Smooth muscle cell (in vitro differentiated cells): ENCODE measurements around the gene CDIPT. TPM values are rescaled to one million over a fixed set of nuclear protein-coding genes. Genes with fewer than 3 reads are reported as not detected.

Source experiments
- DNase-seq: peaks from one replicate; lab custom pipeline; 2025; ENCODE audit not compliant: unreplicated experiment; lab: John Stamatoyannopoulos, UW
- H2AFZ ChIP-seq: fragments of 200-600 bp; sonication (generic); 2 replicates; pipeline ENCODE4 v1.6.0; 2016; ENCODE audit warnings: antibody characterized with exemption, low read depth, mild to moderate bottlenecking
- H3F3A ChIP-seq: fragments of 200-600 bp; sonication (generic); 2 replicates; pipeline ENCODE4 v1.6.0; 2017; ENCODE audit warnings: antibody characterized with exemption, low read depth
- H3K27ac ChIP-seq: fragments of 200-600 bp; sonication (generic); 2 replicates; pipeline ENCODE4 v1.5.1; 2016; ENCODE audit warnings: low read depth, mild to moderate bottlenecking
- H3K27me3 ChIP-seq: fragments of 200-600 bp; sonication (generic); 2 replicates; pipeline ENCODE4 v1.6.1; 2016; ENCODE audit warnings: low read depth, mild to moderate bottlenecking
- H3K36me3 ChIP-seq: fragments of 200-600 bp; sonication (generic); 2 replicates; pipeline ENCODE4 v1.5.1; 2016; ENCODE audit warnings: low read depth
- H3K4me1 ChIP-seq: fragments of 200-600 bp; sonication (generic); 2 replicates; pipeline ENCODE4 v1.5.1; 2016; ENCODE audit warnings: low read depth
- H3K4me2 ChIP-seq: fragments of 200-600 bp; sonication (generic); 2 replicates; pipeline ENCODE4 v1.6.0; 2016; ENCODE audit warnings: mild to moderate bottlenecking
- H3K4me3 ChIP-seq: fragments of 200-600 bp; sonication (generic); 2 replicates; pipeline ENCODE4 v1.5.1; 2016; ENCODE audit warnings: mild to moderate bottlenecking
- H3K79me2 ChIP-seq: fragments of 200-600 bp; sonication (generic); 2 replicates; pipeline ENCODE4 v1.6.0; 2016; ENCODE audit warnings: low read depth, mild to moderate bottlenecking
- H3K9ac ChIP-seq: fragments of 200-600 bp; sonication (generic); 2 replicates; pipeline ENCODE4 v1.6.0; 2016; ENCODE audit warnings: low read depth
- H3K9me3 ChIP-seq: fragments of 200-600 bp; sonication (generic); replicated peaks from 2 replicates; pipeline ENCODE4 v1.5.1; 2016; ENCODE audit warnings: low read depth
- H4K20me1 ChIP-seq: fragments of 200-600 bp; sonication (generic); 2 replicates; pipeline ENCODE4 v1.6.0; 2016; ENCODE audit warnings: low read depth
- CTCF ChIP-seq: fragments of 200-600 bp; sonication (generic); IDR thresholded peaks from 2 replicates; pipeline ENCODE4 v1.5.1; 2017; ENCODE audit warnings: borderline replicate concordance, mild to moderate bottlenecking, antibody characterized with exemption; ENCODE audit not compliant: insufficient read depth, poor library complexity, severe bottlenecking
- WGBS: methylation state at CpG from one replicate; pipeline ENCODE4 v1.1.7; 2016; ENCODE audit warnings: low lambda C conversion rate; 5-methylcytosine and 5-hydroxymethylcytosine counted together
- polyA plus RNA-seq: library from polyadenylated mRNA; unstranded; fragments of >200 nt; fragmentation: Nextera tagmentation; extraction: Ambion mirVana; gene quantifications from 2 replicates; pipeline ENCODE4 v1.2.1, GENCODE V29; 2016
- total RNA-seq: library from RNA; depleted of rRNA; stranded (reverse); fragments of >200 nt; gene quantifications from 2 replicates; pipeline ENCODE4 v1.2.3, GENCODE V29; 2014

The CDIPT gene
- total and polyA plus RNA-seq, 2 experiments from 2014 or later = 61.4 to 90.7 TPM

DNA sequence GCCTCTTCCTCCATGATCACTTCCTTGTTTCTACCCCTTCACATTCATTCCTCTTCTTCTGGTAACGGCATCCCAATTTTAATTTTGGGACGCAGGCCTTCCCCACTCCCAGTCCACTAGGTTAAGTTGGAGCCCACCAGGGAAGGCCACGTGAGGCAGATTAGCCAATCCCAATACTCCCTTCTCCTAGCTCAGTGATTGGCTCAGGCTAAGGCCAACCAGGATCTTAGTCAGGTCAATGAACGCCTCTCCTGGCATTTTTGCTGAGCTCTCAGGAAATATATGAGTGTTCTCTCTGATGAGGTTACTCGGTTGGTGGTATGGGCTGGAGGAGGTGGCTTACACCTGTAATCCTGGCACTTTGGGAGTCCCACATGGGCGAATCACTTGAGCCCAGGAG, 21.0 kb upstream of the CDIPT start:
- no peak overlapping the region for H3K4me2 ChIP-seq
- TF ChIP-seq CTCF = no peak
- no peak overlapping the region for H2AFZ ChIP-seq
- no peak overlapping the region for H3K4me3 ChIP-seq
- no peaks in the 10 kb centered on the region for H3F3A ChIP-seq
- H3K4me1 ChIP-seq = no peaks in the 10 kb centered on the region
- no peak overlapping the region for H3K9ac ChIP-seq
- WGBS = 93% methylated on average over 6 of the region's 6 CpGs
- no peaks in the 10 kb centered on the region for H3K9me3 ChIP-seq
- H3K27me3 ChIP-seq = no peaks in the 10 kb centered on the region
- H3K27ac ChIP-seq = no peak overlapping the region
- DNase-seq = no peak
- no peaks in the 10 kb centered on the region for H3K79me2 ChIP-seq
- no peaks in the 10 kb centered on the region for H3K36me3 ChIP-seq
- H4K20me1 ChIP-seq = no peaks in the 10 kb centered on the region

GRCh38 chr16:29881050-29881449, 18.0 kb upstream of the CDIPT start:
- H3F3A ChIP-seq = no peaks in the 10 kb centered on the region
- no peak for DNase-seq
- peaks cover 17% of the 10 kb centered on the region for H3K27me3 ChIP-seq
- no peaks in the 10 kb centered on the region for H4K20me1 ChIP-seq
- H3K4me3 ChIP-seq = no peak overlapping the region
- no peak for TF ChIP-seq CTCF
- no peak overlapping the region for H3K9ac ChIP-seq
- H3K79me2 ChIP-seq = no peaks in the 10 kb centered on the region
- H3K4me2 ChIP-seq = no peak overlapping the region
- H3K9me3 ChIP-seq = no peaks in the 10 kb centered on the region
- no peak overlapping the region for H3K27ac ChIP-seq
- 97% methylated on average over 3 of the region's 3 CpGs for WGBS
- H2AFZ ChIP-seq = no peak overlapping the region
- H3K36me3 ChIP-seq = no peaks in the 10 kb centered on the region
- H3K4me1 ChIP-seq = no peaks in the 10 kb centered on the region

DNA sequence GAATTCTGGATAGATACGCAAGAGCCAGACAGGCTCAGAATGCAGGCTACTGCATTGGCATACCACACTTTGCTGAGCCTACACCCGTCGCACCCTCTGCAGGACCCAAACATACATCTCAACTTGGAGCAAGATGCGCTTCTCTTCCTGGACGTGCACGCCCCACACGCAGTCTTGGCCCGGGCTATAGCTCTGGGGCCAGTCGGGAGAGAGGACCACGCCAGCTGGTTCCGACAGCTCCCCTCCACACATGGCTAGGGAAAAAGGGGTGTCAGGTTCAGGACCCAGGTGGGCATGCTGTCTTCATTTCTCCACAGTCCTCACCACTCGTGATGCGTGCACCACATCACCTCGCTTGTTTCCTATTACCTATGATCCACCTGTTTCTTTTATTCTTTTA, 15.1 kb upstream of the CDIPT start:
- TF ChIP-seq CTCF = no peak
- DNase-seq = no peak
- no peak overlapping the region for H3K27ac ChIP-seq
- H3K36me3 ChIP-seq = no peaks in the 10 kb centered on the region
- H3K27me3 ChIP-seq = peaks cover 19% of the 10 kb centered on the region
- H3K4me2 ChIP-seq = no peak overlapping the region
- H3K79me2 ChIP-seq = no peaks in the 10 kb centered on the region
- no peaks in the 10 kb centered on the region for H3K4me1 ChIP-seq
- H3K9me3 ChIP-seq = no peaks in the 10 kb centered on the region
- H3K9ac ChIP-seq = no peak overlapping the region
- H3K4me3 ChIP-seq = no peak overlapping the region
- no peaks in the 10 kb centered on the region for H4K20me1 ChIP-seq
- no peaks in the 10 kb centered on the region for H3F3A ChIP-seq
- no peak overlapping the region for H2AFZ ChIP-seq
- 95% methylated on average over 14 of the region's 14 CpGs for WGBS

DNA sequence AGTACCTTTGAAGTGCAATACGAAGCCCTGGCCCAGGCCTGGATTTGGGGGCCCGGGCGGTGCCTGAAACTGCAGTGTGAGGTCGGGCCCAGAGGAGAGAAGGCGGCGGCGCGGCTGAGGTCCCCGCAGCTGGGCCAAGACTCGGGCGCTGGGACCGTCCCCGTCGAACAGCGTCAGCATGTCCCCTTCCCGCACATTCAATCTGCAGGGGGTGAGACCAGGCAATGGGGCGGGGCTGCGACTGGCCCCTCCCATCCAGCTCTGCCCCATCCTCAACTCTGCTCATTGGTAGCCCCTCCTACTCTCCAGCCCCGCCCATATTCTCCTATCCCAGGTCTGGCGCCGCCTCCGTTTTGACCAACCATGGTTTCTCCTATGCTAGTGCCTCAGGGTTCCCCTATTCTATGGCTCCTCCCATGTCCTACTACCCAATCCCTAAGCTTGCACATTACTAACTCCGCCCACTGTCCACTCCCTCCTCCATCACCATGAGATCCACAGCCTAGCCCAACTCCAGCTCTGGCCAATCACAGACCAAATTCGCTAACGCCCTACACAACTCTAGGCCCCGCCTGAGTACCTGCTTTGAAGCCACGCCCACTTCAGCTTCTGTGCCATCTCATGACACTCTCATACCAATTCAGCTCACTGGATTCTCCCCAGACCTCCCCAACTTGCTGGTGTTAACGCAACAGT, 14.4 kb upstream of the CDIPT start:
- no peaks in the 10 kb centered on the region for H3K9me3 ChIP-seq
- H3K79me2 ChIP-seq = no peaks in the 10 kb centered on the region
- TF ChIP-seq CTCF = no peak
- H3K4me3 ChIP-seq = no peak overlapping the region
- no peak for DNase-seq
- H2AFZ ChIP-seq = no peak overlapping the region
- no peaks in the 10 kb centered on the region for H4K20me1 ChIP-seq
- H3K4me2 ChIP-seq = peak overlapping the region; percentile 50
- H3K36me3 ChIP-seq = no peaks in the 10 kb centered on the region
- H3K27ac ChIP-seq = no peak overlapping the region
- H3F3A ChIP-seq = no peaks in the 10 kb centered on the region
- H3K9ac ChIP-seq = no peak overlapping the region
- WGBS = 16% methylated on average over 28 of the region's 28 CpGs
- peaks cover 19% of the 10 kb centered on the region for H3K27me3 ChIP-seq
- H3K4me1 ChIP-seq = no peaks in the 10 kb centered on the region
